Spleen (tissue), 7 donors: ENCODE data around the gene GAB2.

Experiments
- CTCF ChIP-seq, 11 experiments: fragments of 200-600 bp in 7 of 11; fragments of 450-650 bp in 4 of 11; sonication (generic) in 4 of 11; IDR thresholded peaks in 8 of 11; conservative IDR thresholded peaks in 3 of 11; 1 replicate in 7 of 11; 2 replicates in 4 of 11; pipeline versions ENCODE4 v1.4.0 to v1.8.0; 2016 to 2021; ENCODE audit warnings: antibody characterized with exemption in 11 of 11, inconsistent platforms in 4 of 11, mild to moderate bottlenecking in 1 of 11
- POLR2A ChIP-seq, 3 donors: fragments of 450-650 bp; IDR thresholded peaks; one replicate each; pipeline ENCODE4 v1.5.1; 2017; ENCODE audit warnings: antibody characterized with exemption in 3 of 3, mild to moderate bottlenecking in 1 of 3
- POLR2AphosphoS5 ChIP-seq, 3 donors: sonication (generic); formaldehyde crosslinking; IDR thresholded peaks; one replicate each; pipeline ENCODE4 v1.5.1; 2017; ENCODE audit warnings: antibody characterized with exemption in 3 of 3
- donor health status: DM: no; HTN: no; CAD: no; lungs with moderate emphysema.
- donor health status: DM: no; HTN: no; CAD: no.
- donor health status: DM: no; HTN: no; CAD: no.

GRCh38 chr11:78202733-78203167, 214.9 kb downstream of the GAB2 start:
- no peak for TF ChIP-seq POLR2AphosphoS5 (IDR thresholded peaks at IDR 0.05)
- TF ChIP-seq CTCF (IDR thresholded peaks at IDR 0.05 in 8 of 11, conservative IDR thresholded peaks at IDR 0.05 in 3 of 11), result no peak
- no peak for TF ChIP-seq POLR2A (IDR thresholded peaks at IDR 0.05)
